ENCODE measurements around the gene SRGAP3.

SRGAP3 gene

DNA sequence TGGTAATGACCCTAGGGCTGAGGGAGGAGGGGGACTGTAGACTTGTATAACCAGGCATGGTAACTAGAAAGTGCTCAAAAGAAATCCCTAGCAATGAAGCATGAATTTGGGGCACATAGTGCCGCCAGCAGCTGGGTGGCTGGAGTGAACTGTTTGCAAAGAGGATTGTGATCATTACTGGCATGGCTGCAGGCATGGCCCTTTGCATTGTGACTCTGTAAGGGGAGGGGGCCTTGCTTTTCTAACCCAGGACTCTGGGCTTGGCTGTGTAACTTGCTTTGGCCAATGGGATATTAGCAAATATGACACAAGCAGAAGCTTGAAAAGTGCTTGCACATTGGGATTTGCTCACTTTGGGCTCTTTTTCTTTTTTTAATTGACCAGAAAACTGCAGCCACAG, 173.7 kb downstream of the SRGAP3 start:
- DNase-seq = no peak

DNA sequence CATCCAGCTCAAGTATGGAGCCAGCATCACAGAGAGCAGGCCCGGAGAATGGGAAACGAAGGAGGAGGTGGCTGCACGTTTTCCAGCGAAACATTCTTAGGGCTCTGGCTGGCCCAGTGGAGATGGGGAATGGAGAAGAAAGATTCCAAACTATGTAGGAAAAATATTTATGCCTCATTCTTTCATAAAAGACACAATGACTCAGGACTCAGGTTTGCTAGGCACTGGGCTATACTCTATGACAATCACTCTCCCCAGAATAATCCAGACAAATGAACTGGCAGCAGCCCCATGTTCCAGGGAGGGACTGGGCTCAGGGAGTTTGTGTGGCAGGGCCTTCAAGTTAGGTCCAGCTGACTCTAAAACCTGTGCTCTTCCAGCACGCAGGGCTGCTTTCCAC, 175.4 kb downstream of the SRGAP3 start:
- no peak for DNase-seq

GRCh38 chr3:9072667-9073009, 176.8 kb downstream of the SRGAP3 start:
- no peak for DNase-seq

- DNase-seq = no peak
Measured at GRCh38 chr3:9071936-9072666, 177.3 kb downstream of the SRGAP3 start.

- DNase-seq = no peak
Measured at GRCh38 chr3:9070961-9071360, 178.5 kb downstream of the SRGAP3 start.

GRCh38 chr3:9069971-9070370, 179.5 kb downstream of the SRGAP3 start:
- DNase-seq = no peak

GRCh38 chr3:9068051-9068450, 181.4 kb downstream of the SRGAP3 start:
- DNase-seq = no peak

DNA sequence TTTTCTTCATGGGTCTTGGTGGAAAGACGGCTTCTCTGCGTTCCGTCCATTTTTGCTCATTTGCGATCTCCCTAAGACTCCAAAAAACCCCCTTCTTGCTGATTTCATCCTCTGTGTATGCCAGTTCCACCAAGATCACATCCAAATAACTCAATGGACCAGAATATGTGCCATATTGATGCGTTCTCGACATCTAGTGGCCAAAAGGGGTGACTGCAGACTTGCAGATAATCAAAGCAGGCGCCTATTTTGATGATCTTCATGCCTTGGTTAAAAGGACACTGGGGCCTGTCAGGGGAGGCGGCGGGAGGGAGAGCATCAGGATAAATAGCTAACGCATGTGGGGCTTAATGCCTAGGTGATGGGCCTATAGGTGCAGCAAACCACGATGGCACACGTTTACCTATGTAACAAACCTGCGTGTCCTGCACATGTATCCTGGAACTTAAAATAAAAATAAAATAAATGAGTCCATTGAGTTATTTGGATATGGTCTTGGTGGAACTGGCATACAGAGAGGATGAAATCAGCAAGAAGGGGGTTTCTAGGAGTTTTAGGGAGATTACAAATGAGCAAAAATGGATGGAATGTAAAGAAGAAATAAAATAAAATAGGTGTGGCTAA, 182.0 kb downstream of the SRGAP3 start:
- no peak for DNase-seq

- DNase-seq = no peak
Measured at GRCh38 chr3:9066775-9067174, 182.7 kb downstream of the SRGAP3 start.

DNA sequence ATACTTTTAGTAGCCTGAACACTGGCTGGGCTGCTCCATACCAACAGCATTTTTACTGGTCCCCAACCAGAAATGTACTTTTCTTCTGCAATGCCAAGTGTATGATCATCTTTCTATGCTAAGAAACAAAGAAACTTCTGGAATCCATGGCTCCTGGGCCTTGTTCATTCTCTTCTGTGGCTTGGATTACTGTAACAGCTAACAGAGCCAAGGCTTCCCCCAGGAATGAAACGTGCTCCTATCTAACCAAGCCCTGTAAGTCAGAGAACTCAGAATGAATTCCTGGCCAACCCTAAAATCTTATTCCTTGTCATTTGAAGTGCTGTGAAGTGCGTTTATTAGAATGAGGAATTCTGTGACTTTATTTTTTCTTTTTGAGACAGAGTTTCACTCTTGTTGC, 183.3 kb downstream of the SRGAP3 start:
- no peak for DNase-seq

GRCh38 chr3:9064850-9065249, 184.6 kb downstream of the SRGAP3 start:
- DNase-seq = no peak

GRCh38 chr3:9064251-9064650, 185.2 kb downstream of the SRGAP3 start:
- no peak for DNase-seq

DNA sequence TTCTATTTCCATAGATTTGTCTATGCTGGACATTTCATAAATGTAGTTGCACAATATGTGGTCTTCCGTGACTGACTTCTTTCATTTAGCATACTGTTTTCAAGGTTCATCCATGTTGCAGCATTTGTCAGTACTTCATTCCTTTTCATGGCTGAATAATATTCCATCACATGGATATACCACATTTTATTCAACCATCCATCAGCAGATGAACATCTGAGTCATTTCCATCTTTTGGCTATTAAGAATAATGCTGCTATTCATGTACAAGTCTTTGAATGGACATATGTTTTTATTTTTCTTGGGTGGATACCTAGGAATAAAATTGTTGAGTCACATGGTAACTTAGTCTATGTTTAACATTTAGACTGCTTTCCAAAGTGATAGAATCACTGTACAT, 186.9 kb downstream of the SRGAP3 start:
- DNase-seq = no peak

GRCh38 chr3:9061634-9062033, 187.8 kb downstream of the SRGAP3 start:
- DNase-seq = no peak

GRCh38 chr3:9059489-9060400, 189.7 kb downstream of the SRGAP3 start:
- DNase-seq = no peak

DNA sequence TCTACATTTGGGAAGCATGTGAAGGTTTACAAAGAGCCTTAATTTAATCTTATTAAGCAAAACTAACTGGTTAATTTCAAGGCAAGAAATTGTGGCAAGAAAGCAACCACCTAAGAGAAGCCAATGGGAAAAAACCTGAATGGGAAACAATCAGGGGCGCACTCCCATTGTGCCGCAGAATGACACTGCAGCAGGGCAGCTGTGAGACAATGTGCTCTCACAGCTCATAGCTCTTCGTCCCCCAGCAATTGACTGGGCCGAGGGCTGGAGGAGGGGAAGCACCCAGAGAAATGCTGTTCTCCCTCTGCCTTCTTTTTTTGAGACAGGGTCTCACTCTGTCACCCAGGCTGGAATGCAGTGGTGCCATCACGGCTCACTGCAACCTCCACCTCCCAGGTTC, 192.9 kb downstream of the SRGAP3 start:
- no peak for DNase-seq

DNA sequence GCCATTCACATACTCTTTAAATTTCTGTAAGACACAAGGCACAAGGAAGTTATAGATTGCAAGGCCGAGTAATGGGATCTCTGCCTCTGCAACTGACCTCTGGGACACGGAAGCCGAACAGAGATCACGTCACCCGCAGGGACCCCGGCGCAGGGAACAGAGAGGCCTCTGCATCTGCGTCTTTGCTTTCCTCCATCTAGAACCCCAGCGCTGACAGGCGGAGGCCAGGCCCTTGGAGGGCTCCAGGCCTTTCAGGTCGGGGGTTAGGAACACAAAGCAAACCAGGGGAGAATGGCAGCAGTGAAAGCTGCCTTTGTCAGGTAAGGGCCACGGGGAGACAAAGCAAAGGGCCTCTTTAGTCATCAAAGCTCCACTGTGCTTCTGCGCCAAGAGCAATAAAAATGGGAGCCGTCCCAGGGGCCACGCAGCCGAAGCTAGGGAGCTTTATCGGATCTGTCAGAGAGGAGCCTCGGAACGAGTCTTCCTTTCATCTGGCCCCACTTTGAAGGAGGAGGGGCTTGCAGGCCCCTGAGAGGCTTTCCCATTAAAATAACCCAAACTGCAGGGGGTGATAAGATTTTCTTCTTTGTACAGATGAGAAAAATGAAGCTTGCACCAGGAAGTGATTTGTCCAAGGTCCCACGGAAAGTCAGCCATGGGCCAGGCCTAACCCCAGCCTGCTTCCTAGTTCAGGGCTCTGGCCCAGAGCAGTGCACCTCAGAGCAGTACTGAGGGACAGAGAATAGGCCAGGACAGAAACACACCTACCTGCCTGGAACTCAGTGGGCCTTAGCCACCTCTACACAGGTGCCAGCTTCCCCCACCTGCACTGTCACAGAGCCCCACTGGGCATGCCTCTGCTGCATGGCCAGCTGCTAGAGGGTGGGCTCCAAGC, 201.7 kb downstream of the SRGAP3 start:
- no peak for DNase-seq

GRCh38 chr3:9045371-9045770, 204.1 kb downstream of the SRGAP3 start:
- no peak for DNase-seq

GRCh38 chr3:9043063-9043462, 206.4 kb downstream of the SRGAP3 start:
- DNase-seq = no peak

- DNase-seq = no peak
Measured at GRCh38 chr3:9041626-9042025, 207.8 kb downstream of the SRGAP3 start.

- no peak for DNase-seq
Measured at GRCh38 chr3:9040996-9041395, 208.4 kb downstream of the SRGAP3 start.

- DNase-seq = no peak
Measured at GRCh38 chr3:9037144-9037711, 212.2 kb downstream of the SRGAP3 start.

Measured in activated CD4-positive, alpha-beta T cell treated with anti-CD3 and anti-CD28 coated beads for 1 hour (primary cell).